ENCODE results near the gene NFATC1.
A peak's percentile ranks its signal among the peaks of the same experiment; 100 is the strongest.

NFATC1 gene

DNA sequence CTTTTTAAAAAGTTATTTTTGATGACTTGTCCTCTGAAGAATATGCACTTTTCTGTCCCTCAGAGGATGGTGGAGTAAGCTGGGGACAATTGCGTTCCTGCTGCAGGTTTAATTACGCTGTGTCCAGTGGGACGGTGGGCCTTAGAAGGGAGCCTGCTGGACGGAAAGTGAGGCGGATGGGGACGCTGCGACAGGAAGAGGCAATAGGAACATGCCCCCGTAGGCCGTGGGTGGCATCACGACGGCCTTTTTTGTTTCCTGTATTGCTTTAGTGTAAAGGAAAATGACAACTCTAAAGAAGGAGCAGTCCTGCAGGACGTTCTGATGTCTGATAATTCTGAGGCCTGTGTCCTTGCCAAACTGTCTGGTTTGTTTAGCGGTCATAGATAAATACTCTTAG is 121.6 kb downstream of the NFATC1 start:
- no peak overlapping the region for H3K4me2 ChIP-seq (ENCODE audit: insufficient read depth, low read length)
- no peak overlapping the region for H3K4me3 ChIP-seq (ENCODE audit: low read depth in 1 of 2, low read length in 2 of 2)
- TF ChIP-seq, protein P1, sequence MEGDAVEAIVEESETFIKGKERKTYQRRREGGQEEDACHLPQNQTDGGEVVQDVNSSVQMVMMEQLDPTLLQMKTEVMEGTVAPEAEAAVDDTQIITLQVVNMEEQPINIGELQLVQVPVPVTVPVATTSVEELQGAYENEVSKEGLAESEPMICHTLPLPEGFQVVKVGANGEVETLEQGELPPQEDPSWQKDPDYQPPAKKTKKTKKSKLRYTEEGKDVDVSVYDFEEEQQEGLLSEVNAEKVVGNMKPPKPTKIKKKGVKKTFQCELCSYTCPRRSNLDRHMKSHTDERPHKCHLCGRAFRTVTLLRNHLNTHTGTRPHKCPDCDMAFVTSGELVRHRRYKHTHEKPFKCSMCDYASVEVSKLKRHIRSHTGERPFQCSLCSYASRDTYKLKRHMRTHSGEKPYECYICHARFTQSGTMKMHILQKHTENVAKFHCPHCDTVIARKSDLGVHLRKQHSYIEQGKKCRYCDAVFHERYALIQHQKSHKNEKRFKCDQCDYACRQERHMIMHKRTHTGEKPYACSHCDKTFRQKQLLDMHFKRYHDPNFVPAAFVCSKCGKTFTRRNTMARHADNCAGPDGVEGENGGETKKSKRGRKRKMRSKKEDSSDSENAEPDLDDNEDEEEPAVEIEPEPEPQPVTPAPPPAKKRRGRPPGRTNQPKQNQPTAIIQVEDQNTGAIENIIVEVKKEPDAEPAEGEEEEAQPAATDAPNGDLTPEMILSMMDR (IDR thresholded peaks at IDR 0.05; ENCODE audit: borderline replicate concordance, extremely low read depth, low read length, poor library complexity, severe bottlenecking) = peak; percentile 25
- TF ChIP-seq EZH2 (IDR thresholded peaks at IDR 0.05; ENCODE audit: borderline replicate concordance, low read depth, low read length, severe bottlenecking) = no peak
- DNase-seq (no peak), ATAC-seq (ENCODE audit: insufficient read depth, low read depth) (peak; percentile 55; the same call in 1 of the 3 replicates)
- H3K9ac ChIP-seq (ENCODE audit: low read depth, low read length) = no peak overlapping the region
- no peaks in the 10 kb centered on the region; the same call in 1 of the 2 replicates for H4K20me1 ChIP-seq (ENCODE audit: insufficient read depth, low read length)
- H3K27me3 ChIP-seq (ENCODE audit: insufficient read depth, low read length, poor library complexity) = no peaks in the 10 kb centered on the region
- H3K27ac ChIP-seq (ENCODE audit: low read length) = no peak overlapping the region; the same call in 1 of the 2 replicates
- H2AFZ ChIP-seq (ENCODE audit: low read depth, low read length) = no peak overlapping the region
- peaks cover 4% of the 10 kb centered on the region; the same call in 1 of the 2 replicates for H3K36me3 ChIP-seq (ENCODE audit: insufficient read depth, low read length)
- no peaks in the 10 kb centered on the region for H3K79me2 ChIP-seq (ENCODE audit: insufficient read depth, low read length)
- H3K9me3 ChIP-seq (ENCODE audit: insufficient read depth, low read length, severe bottlenecking) = no peaks in the 10 kb centered on the region
- H3K4me1 ChIP-seq (ENCODE audit: insufficient read depth, low read length) = peaks cover 12% of the 10 kb centered on the region

DNA sequence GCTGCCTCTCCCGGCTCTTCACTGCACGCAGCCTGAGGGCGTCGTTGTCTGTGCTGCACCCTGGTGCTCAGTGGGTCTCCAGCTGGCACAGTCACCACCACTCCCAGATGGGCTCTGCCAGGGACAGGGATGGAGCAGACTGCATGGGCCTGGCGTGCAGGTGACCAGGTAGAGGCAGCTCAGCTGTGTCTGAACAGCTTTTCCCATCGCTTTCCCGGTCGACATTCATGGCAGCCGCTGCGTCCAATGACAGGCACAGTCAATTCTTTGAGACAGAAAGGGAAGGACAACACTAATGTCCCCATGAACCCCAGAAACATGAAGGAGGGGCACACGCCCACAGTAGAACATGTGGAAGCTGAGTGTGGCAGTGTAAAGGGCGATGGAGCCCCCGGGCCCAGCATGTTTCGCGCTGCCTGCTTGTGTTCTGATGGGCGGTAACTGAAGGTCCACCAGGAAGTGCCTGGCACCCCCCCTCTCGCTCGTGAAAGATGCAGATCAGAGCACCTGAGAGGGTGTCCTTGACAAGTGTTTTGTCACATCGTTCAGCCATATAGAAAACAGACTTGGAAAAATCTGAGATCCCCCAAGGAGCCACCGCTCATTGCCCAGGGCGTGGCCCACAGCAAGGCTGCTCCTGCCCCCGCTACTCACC is 122.4 kb downstream of the NFATC1 start:
- DNase-seq (no peak), ATAC-seq (ENCODE audit: insufficient read depth, low read depth) (no peak)
- Histone ChIP-seq H3K4me1 (ENCODE audit: insufficient read depth, low read length) (peaks cover 20% of the 10 kb centered on the region), H3K9ac (ENCODE audit: low read depth, low read length) (no peak overlapping the region), H3K4me2 (ENCODE audit: insufficient read depth, low read length) (no peak overlapping the region), H3K27me3 (ENCODE audit: insufficient read depth, low read length, poor library complexity) (no peaks in the 10 kb centered on the region), H3K79me2 (ENCODE audit: insufficient read depth, low read length) (no peaks in the 10 kb centered on the region), H3K27ac (ENCODE audit: low read length) (no peak overlapping the region), H3K36me3 (ENCODE audit: insufficient read depth, low read length) (no peaks in the 10 kb centered on the region), H3K9me3 (ENCODE audit: insufficient read depth, low read length, severe bottlenecking) (no peaks in the 10 kb centered on the region), H3K4me3 (ENCODE audit: low read depth in 1 of 2, low read length in 2 of 2) (no peak overlapping the region), H2AFZ (ENCODE audit: low read depth, low read length) (no peak overlapping the region), H4K20me1 (ENCODE audit: insufficient read depth, low read length) (no peaks in the 10 kb centered on the region; the same call in 1 of the 2 replicates)
- TF ChIP-seq, protein P1 (IDR thresholded peaks at IDR 0.05; ENCODE audit: borderline replicate concordance, extremely low read depth, low read length, poor library complexity, severe bottlenecking) = no peak
- TF ChIP-seq EZH2 (IDR thresholded peaks at IDR 0.05; ENCODE audit: borderline replicate concordance, low read depth, low read length, severe bottlenecking) = no peak

DNA sequence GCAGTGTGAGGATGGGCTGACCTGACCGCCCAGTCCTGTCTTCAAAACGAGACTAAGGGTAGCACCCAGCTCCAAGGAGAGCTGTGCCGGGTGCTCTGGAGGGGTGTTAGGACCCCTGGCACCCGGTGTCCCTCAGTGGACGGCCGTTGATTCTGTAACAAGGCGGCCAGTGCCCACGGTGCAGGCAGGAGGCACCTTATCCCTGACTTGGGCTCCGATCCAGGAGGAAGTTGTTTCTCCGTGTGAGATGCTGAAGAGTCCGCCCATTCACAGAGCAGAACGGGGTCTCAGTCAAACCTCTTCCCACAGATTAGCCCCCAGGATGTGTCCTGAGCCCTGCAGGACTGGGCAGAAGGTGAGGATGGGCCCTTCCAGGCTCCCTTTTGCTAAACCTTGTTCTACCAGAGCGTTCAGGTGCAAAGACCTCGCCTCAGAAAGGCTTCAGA is 123.0 kb downstream of the NFATC1 start:
- Histone ChIP-seq H3K4me1 (ENCODE audit: insufficient read depth, low read length) (peaks cover 25% of the 10 kb centered on the region), H3K4me3 (ENCODE audit: low read depth in 1 of 2, low read length in 2 of 2) (no peak overlapping the region), H3K9me3 (ENCODE audit: insufficient read depth, low read length, severe bottlenecking) (no peaks in the 10 kb centered on the region), H4K20me1 (ENCODE audit: insufficient read depth, low read length) (no peaks in the 10 kb centered on the region; the same call in 1 of the 2 replicates), H3K36me3 (ENCODE audit: insufficient read depth, low read length) (no peaks in the 10 kb centered on the region), H2AFZ (ENCODE audit: low read depth, low read length) (no peak overlapping the region), H3K4me2 (ENCODE audit: insufficient read depth, low read length) (no peak overlapping the region), H3K27me3 (ENCODE audit: insufficient read depth, low read length, poor library complexity) (no peaks in the 10 kb centered on the region), H3K9ac (ENCODE audit: low read depth, low read length) (no peak overlapping the region), H3K79me2 (ENCODE audit: insufficient read depth, low read length) (no peaks in the 10 kb centered on the region), H3K27ac (ENCODE audit: low read length) (no peak overlapping the region)
- ATAC-seq (ENCODE audit: insufficient read depth, low read depth) (no peak), DNase-seq (no peak)
- TF ChIP-seq, protein P1 (IDR thresholded peaks at IDR 0.05; ENCODE audit: borderline replicate concordance, extremely low read depth, low read length, poor library complexity, severe bottlenecking) = no peak
- no peak for TF ChIP-seq EZH2 (IDR thresholded peaks at IDR 0.05; ENCODE audit: borderline replicate concordance, low read depth, low read length, severe bottlenecking)

Measured in DND-41 (cell line).